Activated CD4-positive, alpha-beta T cell treated with anti-CD3 and anti-CD28 coated beads, Interleukin-2, Interleukin-6, amounts not matched to agents 100 ng/mL and 50 ng/mL, durations not matched to agents 16 hours and 8 hours (primary cell): ENCODE data around the gene GLI1.
A peak's percentile ranks its signal among the peaks of the same experiment; 100 is the strongest.
"Not testable (repeated sequence)": the region's sequence is repeated elsewhere in the genome, so short reads cannot be mapped to it uniquely, and the experiment has no call there.

Source experiments
- DNase-seq: peaks from one replicate; pipeline ENCODE4 v3.0.0-alpha.2; 2020

Gene GLI1

GRCh38 chr12:57441846-57442427, 17.6 kb upstream of the GLI1 start:
- DNase-seq, result no peak

GRCh38 chr12:57444337-57444736, 15.2 kb upstream of the GLI1 start:
- not testable (repeated sequence) for DNase-seq

GRCh38 chr12:57444744-57445143, 14.8 kb upstream of the GLI1 start:
- no peak for DNase-seq

- DNase-seq, result no peak
These were observed 13.2 kb upstream of the GLI1 start for GRCh38 chr12:57446292-57446960.

GRCh38 chr12:57448669-57449068, 10.9 kb upstream of the GLI1 start:
- DNase-seq, result no peak

GRCh38 chr12:57449375-57449774, 10.2 kb upstream of the GLI1 start:
- no peak for DNase-seq

GRCh38 chr12:57450057-57450456, 9.5 kb upstream of the GLI1 start:
- DNase-seq, result no peak

GRCh38 chr12:57451233-57451778, 8.3 kb upstream of the GLI1 start:
- DNase-seq, result no peak

- peak; percentile 24 for DNase-seq
These were observed 7.2 kb upstream of the GLI1 start for GRCh38 chr12:57452181-57452936.

GRCh38 chr12:57452937-57453509, 6.6 kb upstream of the GLI1 start:
- DNase-seq, result peak; percentile 65

GRCh38 chr12:57454213-57454565, 5.4 kb upstream of the GLI1 start:
- DNase-seq, result no peak

- peak; percentile 34 for DNase-seq
These were observed 4.8 kb upstream of the GLI1 start, which contains the start of gene INHBE for GRCh38 chr12:57454566-57455373. TSS of gene INHBE (plus strand) at chr12:57455307. CDS start at chr12:57455537, 230 bp downstream.

- DNase-seq, result no peak
These were observed 4.0 kb upstream of the GLI1 start for GRCh38 chr12:57455374-57456144.

GRCh38 chr12:57456145-57456700, 3.4 kb upstream of the GLI1 start:
- peak; percentile 77 for DNase-seq

- no peak for DNase-seq
These were observed 2.7 kb upstream of the GLI1 start for GRCh38 chr12:57456737-57457490.

GRCh38 chr12:57458665-57459054, 925 bp upstream of the GLI1 start:
- no peak for DNase-seq

- peak; percentile 96 for DNase-seq
These were observed 383 bp upstream of the GLI1 start for GRCh38 chr12:57459055-57459749.

- DNase-seq, result peak; percentile 17
These were observed 841 bp downstream of the GLI1 start for GRCh38 chr12:57460468-57460784.

- DNase-seq, result no peak
These were observed 1.3 kb downstream of the GLI1 start for GRCh38 chr12:57460841-57461275.

- no peak for DNase-seq
These were observed 1.8 kb downstream of the GLI1 start for GRCh38 chr12:57461276-57461916.
